Endothelial cell of umbilical vein (primary cell): ENCODE results near the gene CD38. TPM values are rescaled to one million over a fixed set of nuclear protein-coding genes. Genes with fewer than 3 reads are reported as not detected.

Experiments used
- BruUV-seq: library from RNA; stranded (reverse); fragments of 400-500 nt; replicated peaks from 2 replicates; lab custom pipeline; 2021; lab: Mats Ljungman, UMichigan
- CTCF ChIA-PET: fragments of 300-600, 350-600 bp; sonication (Branson Sonifier 250); formaldehyde crosslinking; loops from one replicate; lab custom pipeline; 2021; ENCODE audit warnings: antibody characterized with exemption, inconsistent platforms; lab: Charles Lee
- POLR2A ChIA-PET: fragments of 300-600, 350-600 bp; sonication (Branson Sonifier 250); formaldehyde crosslinking; loops from one replicate; lab custom pipeline; 2021; ENCODE audit warnings: antibody characterized with exemption, inconsistent platforms; lab: Charles Lee
- DNase-seq: peaks from one replicate; pipeline ENCODE4 v3.0.0-alpha.2; 2011; ENCODE audit warnings: low read depth, low spot score
- FAIRE-seq: peaks from 2 replicates; lab custom pipeline; 2011; peaks lifted over from hg19 to GRCh38; lab: Jason Lieb, UNC
- H2AFZ ChIP-seq: 2 replicates; pipeline ENCODE4 v1.6.0; 2012; ENCODE audit warnings: low read depth, low read length, control low read depth, inconsistent platforms
- H3K27ac ChIP-seq: 2 replicates; pipeline ENCODE4 v1.5.1; 2011; ENCODE audit warnings: low read depth, mild to moderate bottlenecking, control low read depth, low read length, moderate library complexity; ENCODE audit not compliant: insufficient read depth
- H3K27me3 ChIP-seq, 2 experiments: 2 replicates each; pipeline versions ENCODE4 v1.6.0 to v1.6.1; 2011; ENCODE audit warnings: low read length in 2 of 2, mixed read lengths in 1 of 2; ENCODE audit not compliant: control insufficient read depth in 2 of 2, insufficient read depth in 2 of 2
- H3K36me3 ChIP-seq, 2 experiments: 2 replicates in 1 of 2; 3 replicates in 1 of 2; pipeline ENCODE4 v1.5.1; 2011; ENCODE audit warnings: low read length in 2 of 2, mild to moderate bottlenecking in 1 of 2, moderate library complexity in 1 of 2; ENCODE audit not compliant: control insufficient read depth in 2 of 2, insufficient read depth in 2 of 2; ENCODE audit errors: extremely low read depth in 1 of 2
- H3K4me1 ChIP-seq: 3 replicates; pipeline ENCODE4 v1.5.1; 2011; ENCODE audit warnings: mild to moderate bottlenecking, low read length; ENCODE audit not compliant: control insufficient read depth, insufficient read depth; ENCODE audit errors: extremely low read depth
- H3K4me2 ChIP-seq: 2 replicates; pipeline ENCODE4 v1.6.1; 2011; ENCODE audit warnings: low read length, control low read depth, mixed read lengths; ENCODE audit not compliant: insufficient read depth
- H3K4me3 ChIP-seq, 3 experiments: fragments of 200-600 bp in 1 of 3; sonication (generic), shearing (Covaris generic) in 1 of 3; replicated peaks in 1 of 3; 2 replicates each; pipeline ENCODE4 v1.5.1; 2011 to 2016; ENCODE audit warnings: control low read depth in 3 of 3, low read length in 3 of 3, mild to moderate bottlenecking in 2 of 3, inconsistent platforms in 1 of 3, low read depth in 1 of 3, moderate library complexity in 1 of 3; ENCODE audit not compliant: insufficient read depth in 1 of 3
- H3K79me2 ChIP-seq: 2 replicates; pipeline ENCODE4 v1.6.0; 2012; ENCODE audit warnings: low read length, inconsistent platforms; ENCODE audit not compliant: control insufficient read depth, insufficient read depth
- H3K9ac ChIP-seq: replicated peaks from 2 replicates; pipeline ENCODE3; 2011; ENCODE audit warnings: low read length, control low read depth; ENCODE audit not compliant: insufficient read depth; ENCODE audit errors: extremely low read depth
- H3K9me1 ChIP-seq: replicated peaks from 3 replicates; pipeline ENCODE4 v1.6.0; 2011; ENCODE audit warnings: mild to moderate bottlenecking, low read length; ENCODE audit not compliant: control insufficient read depth, insufficient read depth; ENCODE audit errors: extremely low read depth
- H3K9me3 ChIP-seq: replicated peaks from 2 replicates; pipeline ENCODE4 v1.5.1; 2012; ENCODE audit warnings: low read length, inconsistent platforms; ENCODE audit not compliant: control insufficient read depth, insufficient read depth
- H4K20me1 ChIP-seq: replicated peaks from 2 replicates; pipeline ENCODE3; 2011; ENCODE audit warnings: mild to moderate bottlenecking, low read length; ENCODE audit not compliant: control insufficient read depth, insufficient read depth; ENCODE audit errors: extremely low read depth
- EZH2 ChIP-seq: IDR thresholded peaks from 2 replicates; pipeline ENCODE4 v1.6.1; 2012; ENCODE audit warnings: borderline replicate concordance, low read depth, mild to moderate bottlenecking, moderate library complexity, low read length, inconsistent platforms; ENCODE audit not compliant: severe bottlenecking
- FOS ChIP-seq: IDR thresholded peaks from 2 replicates; pipeline ENCODE4 v1.6.1; 2011; ENCODE audit warnings: mild to moderate bottlenecking, low read length, moderate library complexity, borderline replicate concordance; ENCODE audit not compliant: insufficient read depth
- GATA2 ChIP-seq: IDR thresholded peaks from 2 replicates; pipeline ENCODE4 v1.7.0; 2011; ENCODE audit warnings: low read depth, mild to moderate bottlenecking, moderate library complexity, mixed read lengths, low read length; ENCODE audit not compliant: insufficient read length, insufficient read depth
- JUN ChIP-seq: IDR thresholded peaks from 2 replicates; pipeline ENCODE4 v1.6.1; 2011; ENCODE audit warnings: borderline replicate concordance, low read depth; ENCODE audit not compliant: insufficient read length, insufficient read depth
- MYC ChIP-seq: IDR thresholded peaks from one replicate; pipeline ENCODE4 v1.6.1; 2011; ENCODE audit warnings: mild to moderate bottlenecking, low read depth, low read length
- POLR2A ChIP-seq: IDR thresholded peaks from 2 replicates; pipeline ENCODE4 v1.6.1; 2012; ENCODE audit warnings: low read depth, mild to moderate bottlenecking, control low read depth, low read length
- POLR2AphosphoS5 ChIP-seq: IDR thresholded peaks from 2 replicates; pipeline ENCODE4 v1.6.1; 2012; ENCODE audit warnings: low read depth, mild to moderate bottlenecking, control low read depth, low read length, moderate library complexity; ENCODE audit not compliant: insufficient read depth
- dilution Hi-C: fragments of 300-500 bp; cut with MboI; formaldehyde crosslinking; loops from one replicate; pipeline ENCODE4 v1.15.0; 2019; ENCODE audit warnings: low sequenced_read_pairs; ENCODE audit not compliant: extremely low pct_ligation_motif_present
- intact Hi-C: fragments of 100-400 bp; cut with micrococcal nuclease; formaldehyde crosslinking; loops from one replicate; pipeline ENCODE4 v1.10.0; 2022
- polyA plus RNA-seq, 4 experiments: library from polyadenylated mRNA; depleted of rRNA in 3 of 4; stranded (reverse) in 3 of 4; unstranded in 1 of 4; fragments of >200 nt; gene quantifications; 2 replicates each; pipeline versions ENCODE4 v1.2.1 to v1.2.3, GENCODE V29; 2011 to 2012; ENCODE audit warnings: missing spikeins in 1 of 4
- total RNA-seq: library from RNA; stranded (reverse); gene quantifications from 2 replicates; pipeline ENCODE4 v1.2.3, GENCODE V29; 2021
- TF ChIP-seq, protein P1 (sequence below): IDR thresholded peaks from 2 replicates; pipeline ENCODE4 v1.6.1; 2011; ENCODE audit not compliant: insufficient read depth, insufficient read length
- TF ChIP-seq, protein P2 (sequence below), 2 donors: IDR thresholded peaks; 1 replicate in 1 of 2; 2 replicates in 1 of 2; pipeline ENCODE4 v1.5.1; 2011; ENCODE audit warnings: low read length in 2 of 2, mild to moderate bottlenecking in 2 of 2, moderate library complexity in 2 of 2, control low read depth in 1 of 2, inconsistent platforms in 1 of 2, low read depth in 1 of 2; ENCODE audit not compliant: insufficient read depth in 1 of 2; ENCODE audit errors: extremely low read depth in 1 of 2

Gene CD38
- total and polyA plus RNA-seq, 2 donors (not counting 3 experiments of a cell fraction or from before 2014, with no cell fraction given), result 0.11 to 0.31 TPM

GRCh38 chr4:15885422-15885821, 107.3 kb downstream of the CD38 start:
- CTCF ChIA-PET, result interaction anchor here (9.2 kb wide), 1 partner anchor 69 kb away, joined by 465 read pairs; no protein-coding TSS in a partner anchor
- Histone ChIP-seq H3K79me2 (no peaks in the 10 kb centered on the region), H3K27me3 (peaks cover 0 to under 1% of the 10 kb centered on the region in 2 experiments), H3K27ac (no peak overlapping the region), H4K20me1 (no peaks in the 10 kb centered on the region), H3K4me3 (no peak overlapping the region), H3K9ac (no peak overlapping the region), H3K9me1 (no peaks in the 10 kb centered on the region), H3K9me3 (no peaks in the 10 kb centered on the region), H3K4me2 (no peak overlapping the region), H2AFZ (no peak overlapping the region), H3K4me1 (no peaks in the 10 kb centered on the region), H3K36me3 (no peaks in the 10 kb centered on the region)
- intact Hi-C loops, result no loop called here
- BruUV-seq, result no TSS peak
- TF ChIP-seq EZH2, result no peak
- TF ChIP-seq MYC, result no peak
- no peak for TF ChIP-seq FOS
- no peak for TF ChIP-seq JUN
- no peak for TF ChIP-seq GATA2
- TF ChIP-seq POLR2AphosphoS5, result no peak
- no peak for TF ChIP-seq POLR2A
- TF ChIP-seq, protein P1, sequence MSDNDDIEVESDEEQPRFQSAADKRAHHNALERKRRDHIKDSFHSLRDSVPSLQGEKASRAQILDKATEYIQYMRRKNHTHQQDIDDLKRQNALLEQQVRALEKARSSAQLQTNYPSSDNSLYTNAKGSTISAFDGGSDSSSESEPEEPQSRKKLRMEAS, result no peak
- TF ChIP-seq, protein P2, sequence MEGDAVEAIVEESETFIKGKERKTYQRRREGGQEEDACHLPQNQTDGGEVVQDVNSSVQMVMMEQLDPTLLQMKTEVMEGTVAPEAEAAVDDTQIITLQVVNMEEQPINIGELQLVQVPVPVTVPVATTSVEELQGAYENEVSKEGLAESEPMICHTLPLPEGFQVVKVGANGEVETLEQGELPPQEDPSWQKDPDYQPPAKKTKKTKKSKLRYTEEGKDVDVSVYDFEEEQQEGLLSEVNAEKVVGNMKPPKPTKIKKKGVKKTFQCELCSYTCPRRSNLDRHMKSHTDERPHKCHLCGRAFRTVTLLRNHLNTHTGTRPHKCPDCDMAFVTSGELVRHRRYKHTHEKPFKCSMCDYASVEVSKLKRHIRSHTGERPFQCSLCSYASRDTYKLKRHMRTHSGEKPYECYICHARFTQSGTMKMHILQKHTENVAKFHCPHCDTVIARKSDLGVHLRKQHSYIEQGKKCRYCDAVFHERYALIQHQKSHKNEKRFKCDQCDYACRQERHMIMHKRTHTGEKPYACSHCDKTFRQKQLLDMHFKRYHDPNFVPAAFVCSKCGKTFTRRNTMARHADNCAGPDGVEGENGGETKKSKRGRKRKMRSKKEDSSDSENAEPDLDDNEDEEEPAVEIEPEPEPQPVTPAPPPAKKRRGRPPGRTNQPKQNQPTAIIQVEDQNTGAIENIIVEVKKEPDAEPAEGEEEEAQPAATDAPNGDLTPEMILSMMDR (IDR thresholded peaks at IDR 0.05; ENCODE audit: extremely low read depth in 1 of 2, insufficient read depth in 1 of 2, low read depth in 1 of 2, low read length in 2 of 2), result no peak
- POLR2A ChIA-PET, result no interaction called here
- no peak for FAIRE-seq
- dilution Hi-C loops, result no loop called here
- no peak for DNase-seq
